Prostate gland (tissue), 2 donors: Measurements from ENCODE around the gene GRK4. TPM values are rescaled to one million over a fixed set of nuclear protein-coding genes. Genes with fewer than 3 reads are reported as not detected.
A peak's percentile ranks its signal among the peaks of the same experiment; 100 is the strongest.

ENCODE experiments used
- DNase-seq: peaks from one replicate; pipeline ENCODE4 v3.0.0-alpha.2; 2019; ENCODE audit warnings: low spot score
- H3K27ac ChIP-seq, 2 donors: fragments of 200-600 bp; sonication (generic); 2 replicates each; pipeline ENCODE4 v1.5.1; 2017 to 2019
- H3K27me3 ChIP-seq: fragments of 200-600 bp; sonication (generic); replicated peaks from 2 replicates; pipeline ENCODE4 v1.5.1; 2019; ENCODE audit not compliant: insufficient read depth
- H3K36me3 ChIP-seq, 2 donors: fragments of 200-600 bp; sonication (generic); 1 replicate in 1 of 2; 2 replicates in 1 of 2; pipeline versions ENCODE4 v1.5.1 to v1.8.1; 2017 to 2019
- H3K4me1 ChIP-seq: fragments of 200-600 bp; sonication (generic); replicated peaks from 2 replicates; pipeline ENCODE4 v1.5.1; 2019
- H3K4me3 ChIP-seq, 2 donors: fragments of 200-600 bp; sonication (generic); 2 replicates each; pipeline ENCODE4 v1.5.1; 2017 to 2019
- H3K9me3 ChIP-seq: fragments of 200-600 bp; sonication (generic); 2 replicates; pipeline ENCODE4 v1.5.1; 2017
- POLR2A ChIP-seq: fragments of 450-650 bp; IDR thresholded peaks from one replicate; pipeline ENCODE4 v1.6.1; 2016; ENCODE audit warnings: antibody characterized with exemption, mild to moderate bottlenecking
- POLR2AphosphoS5 ChIP-seq: sonication (generic); formaldehyde crosslinking; IDR thresholded peaks from one replicate; pipeline ENCODE4 v1.6.1; 2017; ENCODE audit warnings: antibody characterized with exemption
- WGBS: methylation state at CpG from one replicate; pipeline ENCODE4 v1.1.5; 2018; 5-methylcytosine and 5-hydroxymethylcytosine counted together
- intact Hi-C: fragments of 100-400 bp; cut with DNase I; formaldehyde crosslinking; loops from one replicate; pipeline ENCODE4 v1.14.2; 2022
- total RNA-seq, 2 donors: library from RNA; depleted of rRNA; stranded (reverse); fragments of >200 nt; gene quantifications; one replicate each; pipeline ENCODE4 v1.1.0, GENCODE V29; 2016
- TF ChIP-seq, protein P1 (sequence below), 4 experiments: fragments of 200-600 bp in 2 of 4; fragments of 450-650 bp in 2 of 4; sonication (generic) in 2 of 4; IDR thresholded peaks; 1 replicate in 3 of 4; 2 replicates in 1 of 4; pipeline ENCODE4 v1.5.1; 2016 to 2019; ENCODE audit warnings: antibody characterized with exemption in 4 of 4, mild to moderate bottlenecking in 2 of 4, moderate library complexity in 2 of 4

GRK4 gene
- total RNA-seq, 2 donors from 2014 or later: 3.4 to 18.9 TPM

DNA sequence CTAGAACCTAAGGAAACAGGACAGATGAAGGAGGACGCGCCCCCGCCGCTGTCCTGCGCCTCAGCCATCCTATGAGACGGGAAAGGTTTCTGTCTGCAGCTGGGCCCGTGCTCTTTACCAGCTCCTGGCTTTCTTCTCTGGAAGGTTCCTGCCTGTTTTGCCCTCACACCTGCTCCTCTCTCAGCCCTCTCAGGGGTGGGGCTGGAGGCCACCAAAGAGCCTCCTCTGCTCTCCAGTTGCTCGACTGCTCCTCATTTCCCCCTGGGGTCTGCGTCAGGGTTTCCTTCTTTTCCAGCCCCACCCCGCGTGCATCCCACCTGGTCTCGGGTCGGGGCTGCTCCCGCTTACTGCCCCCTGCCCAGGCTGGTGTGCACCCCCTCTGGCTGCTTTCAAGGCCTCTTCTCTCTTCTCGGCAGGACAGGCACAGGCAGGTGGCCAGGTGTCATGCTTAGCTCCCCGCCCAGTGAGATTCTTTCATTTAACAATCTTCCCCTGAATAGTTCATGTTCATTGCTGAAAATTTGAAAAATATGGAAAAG is 106.4 kb downstream of the GRK4 start:
- no peak for DNase-seq
- Histone ChIP-seq H3K27ac (no peak overlapping the region), H3K9me3 (no peaks in the 10 kb centered on the region), H3K36me3 (no peaks in the 10 kb centered on the region), H3K4me1 (no peaks in the 10 kb centered on the region), H3K4me3 (no peak overlapping the region), H3K27me3 (no peaks in the 10 kb centered on the region)
- no peak for TF ChIP-seq POLR2A
- TF ChIP-seq, protein P1, sequence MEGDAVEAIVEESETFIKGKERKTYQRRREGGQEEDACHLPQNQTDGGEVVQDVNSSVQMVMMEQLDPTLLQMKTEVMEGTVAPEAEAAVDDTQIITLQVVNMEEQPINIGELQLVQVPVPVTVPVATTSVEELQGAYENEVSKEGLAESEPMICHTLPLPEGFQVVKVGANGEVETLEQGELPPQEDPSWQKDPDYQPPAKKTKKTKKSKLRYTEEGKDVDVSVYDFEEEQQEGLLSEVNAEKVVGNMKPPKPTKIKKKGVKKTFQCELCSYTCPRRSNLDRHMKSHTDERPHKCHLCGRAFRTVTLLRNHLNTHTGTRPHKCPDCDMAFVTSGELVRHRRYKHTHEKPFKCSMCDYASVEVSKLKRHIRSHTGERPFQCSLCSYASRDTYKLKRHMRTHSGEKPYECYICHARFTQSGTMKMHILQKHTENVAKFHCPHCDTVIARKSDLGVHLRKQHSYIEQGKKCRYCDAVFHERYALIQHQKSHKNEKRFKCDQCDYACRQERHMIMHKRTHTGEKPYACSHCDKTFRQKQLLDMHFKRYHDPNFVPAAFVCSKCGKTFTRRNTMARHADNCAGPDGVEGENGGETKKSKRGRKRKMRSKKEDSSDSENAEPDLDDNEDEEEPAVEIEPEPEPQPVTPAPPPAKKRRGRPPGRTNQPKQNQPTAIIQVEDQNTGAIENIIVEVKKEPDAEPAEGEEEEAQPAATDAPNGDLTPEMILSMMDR (IDR thresholded peaks at IDR 0.05): no peak
- no peak for TF ChIP-seq POLR2AphosphoS5
- intact Hi-C loops: no loop called here
- 69% methylated on average over 16 of the region's 16 CpGs for WGBS

DNA sequence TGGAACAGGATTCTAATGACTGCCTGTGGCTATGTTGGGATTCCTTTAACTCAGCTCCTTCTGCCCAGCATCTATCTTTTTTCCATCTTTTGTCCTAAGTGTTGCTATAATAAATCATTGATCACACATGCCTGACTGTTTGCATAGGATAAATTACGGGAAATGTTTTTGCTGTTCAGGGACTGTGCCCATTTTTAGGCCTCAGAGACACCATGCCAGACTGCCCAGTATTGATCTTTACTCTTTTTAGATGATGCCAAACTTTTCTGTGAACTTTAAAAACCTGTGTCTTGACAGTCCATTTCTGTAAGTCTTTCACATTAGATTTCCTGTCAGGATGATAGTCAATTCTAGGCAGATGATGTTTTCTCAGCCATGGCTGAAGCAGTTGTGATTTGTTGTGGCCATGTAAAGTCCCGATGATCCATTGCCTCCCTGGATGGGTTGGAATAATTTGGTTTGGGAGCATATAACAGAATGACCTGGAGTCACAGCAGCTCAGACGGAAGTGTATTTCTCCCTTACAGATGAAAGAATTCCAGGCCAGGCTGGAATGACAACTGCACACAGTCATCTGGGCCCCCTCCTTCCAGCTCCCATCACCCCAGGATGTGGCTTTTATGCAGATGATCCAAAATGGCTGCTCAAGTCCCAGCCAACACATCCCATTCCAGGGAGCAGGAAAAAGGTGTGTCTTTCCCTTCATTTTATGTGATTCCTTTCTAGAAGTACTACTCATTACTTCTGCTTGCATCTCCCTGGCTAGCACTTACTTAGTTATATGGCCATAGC is 107.5 kb downstream of the GRK4 start:
- no peak for DNase-seq
- Histone ChIP-seq H3K27me3 (no peaks in the 10 kb centered on the region), H3K36me3 (no peaks in the 10 kb centered on the region), H3K4me1 (no peaks in the 10 kb centered on the region), H3K27ac (no peak overlapping the region), H3K4me3 (no peak overlapping the region), H3K9me3 (no peaks in the 10 kb centered on the region)
- WGBS: 70% methylated on average over 3 of the region's 3 CpGs
- TF ChIP-seq POLR2AphosphoS5 (no peak), POLR2A (no peak)
- intact Hi-C loops: no loop called here

DNA sequence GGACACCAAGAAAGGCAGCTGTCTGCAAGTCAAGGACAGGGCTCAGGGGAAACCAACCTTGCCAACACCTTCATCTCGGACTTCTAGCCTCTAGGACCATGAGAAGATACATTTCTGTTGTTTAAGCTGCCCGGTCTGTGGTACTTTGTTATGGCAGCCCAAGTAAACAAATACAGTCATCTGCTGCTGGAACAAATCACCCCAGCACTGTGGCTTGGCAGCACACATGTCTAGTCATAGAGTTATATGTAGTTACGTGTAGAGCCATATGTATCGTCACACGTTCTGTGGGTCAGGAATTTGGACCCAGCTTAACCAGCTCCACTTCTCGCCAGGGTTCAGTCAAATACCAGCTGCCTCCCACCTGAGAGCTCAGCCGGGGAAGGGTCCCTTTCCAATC is 108.4 kb downstream of the GRK4 start:
- H3K4me1 ChIP-seq: no peaks in the 10 kb centered on the region
- no peaks in the 10 kb centered on the region for H3K9me3 ChIP-seq
- H3K27ac ChIP-seq: no peak overlapping the region
- 90% methylated on average over 7 of the region's 7 CpGs for WGBS
- intact Hi-C loops: no loop called here
- H3K4me3 ChIP-seq: no peak overlapping the region
- no peak for TF ChIP-seq POLR2AphosphoS5
- DNase-seq: no peak
- H3K27me3 ChIP-seq: no peaks in the 10 kb centered on the region
- no peaks in the 10 kb centered on the region for H3K36me3 ChIP-seq

DNA sequence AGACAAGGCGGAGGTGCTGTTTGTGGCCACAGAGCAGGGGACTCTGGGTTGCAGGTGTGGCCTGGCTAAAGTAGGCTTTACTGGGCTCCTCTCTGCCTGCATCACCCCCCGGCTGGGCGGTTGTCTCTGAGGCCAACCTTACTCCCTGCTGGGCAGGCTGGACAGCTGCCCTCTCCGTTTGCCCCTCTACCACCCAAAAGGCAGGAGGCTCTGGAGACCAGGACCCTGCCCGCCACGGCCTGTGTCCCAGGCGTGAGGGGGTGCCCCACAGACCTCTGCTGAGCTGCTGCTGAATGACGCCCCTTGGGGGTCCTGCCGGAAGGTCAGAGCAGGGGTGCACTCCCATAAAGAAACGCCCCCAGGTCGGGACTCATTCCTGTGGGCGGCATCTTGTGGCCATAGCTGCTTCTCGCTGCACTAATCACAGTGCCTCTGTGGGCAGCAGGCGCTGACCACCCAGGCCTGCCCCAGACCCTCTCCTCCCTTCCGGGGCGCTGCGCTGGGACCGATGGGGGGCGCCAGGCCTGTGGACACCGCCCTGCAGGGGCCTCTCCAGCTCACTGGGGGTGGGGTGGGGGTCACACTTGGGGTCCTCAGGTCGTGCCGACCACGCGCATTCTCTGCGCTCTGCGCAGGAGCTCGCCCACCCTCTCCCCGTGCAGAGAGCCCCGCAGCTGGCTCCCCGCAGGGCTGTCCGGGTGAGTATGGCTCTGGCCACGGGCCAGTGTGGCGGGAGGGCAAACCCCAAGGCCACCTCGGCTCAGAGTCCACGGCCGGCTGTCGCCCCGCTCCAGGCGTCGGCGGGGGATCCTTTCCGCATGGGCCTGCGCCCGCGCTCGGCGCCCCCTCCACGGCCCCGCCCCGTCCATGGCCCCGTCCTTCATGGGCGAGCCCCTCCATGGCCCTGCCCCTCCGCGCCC is 110.0 kb downstream of the GRK4 start:
- WGBS: 12% methylated on average over 50 of the region's 54 CpGs
- Histone ChIP-seq H3K36me3 (no peaks in the 10 kb centered on the region), H3K27me3 (no peaks in the 10 kb centered on the region), H3K9me3 (no peaks in the 10 kb centered on the region), H3K4me3 (peak overlapping the region; percentile 57 to 59), H3K27ac (peak overlapping the region; percentile 77 to 87), H3K4me1 (no peaks in the 10 kb centered on the region)
- intact Hi-C loops: no loop called here
- TF ChIP-seq POLR2A (peak; percentile 36), POLR2AphosphoS5 (no peak)
- DNase-seq: peak; percentile 15

DNA sequence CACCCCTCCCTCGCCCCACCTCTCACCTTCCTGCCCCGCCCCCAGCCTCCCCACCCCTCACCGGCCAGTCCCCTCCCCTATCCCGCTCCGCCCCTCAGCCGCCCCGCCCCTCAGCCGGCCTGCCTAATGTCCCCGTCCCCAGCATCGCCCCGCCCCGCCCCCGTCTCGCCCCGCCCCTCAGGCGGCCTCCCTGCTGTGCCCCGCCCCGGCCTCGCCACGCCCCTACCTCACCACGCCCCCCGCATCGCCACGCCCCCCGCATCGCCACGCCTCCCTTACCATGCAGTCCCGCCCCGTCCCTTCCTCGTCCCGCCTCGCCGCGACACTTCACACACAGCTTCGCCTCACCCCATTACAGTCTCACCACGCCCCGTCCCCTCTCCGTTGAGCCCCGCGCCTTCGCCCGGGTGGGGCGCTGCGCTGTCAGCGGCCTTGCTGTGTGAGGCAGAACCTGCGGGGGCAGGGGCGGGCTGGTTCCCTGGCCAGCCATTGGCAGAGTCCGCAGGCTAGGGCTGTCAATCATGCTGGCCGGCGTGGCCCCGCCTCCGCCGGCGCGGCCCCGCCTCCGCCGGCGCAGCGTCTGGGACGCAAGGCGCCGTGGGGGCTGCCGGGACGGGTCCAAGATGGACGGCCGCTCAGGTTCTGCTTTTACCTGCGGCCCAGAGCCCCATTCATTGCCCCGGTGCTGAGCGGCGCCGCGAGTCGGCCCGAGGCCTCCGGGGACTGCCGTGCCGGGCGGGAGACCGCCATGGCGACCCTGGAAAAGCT is 110.9 kb downstream of the GRK4 start, which contains the start of the genes HTT and HTT-AS:
Gene HTT, plus strand, starts transcription at position 604 of the 768 bp plus-strand sequence. Its CDS starts 145 bp downstream, at position 749.
Gene HTT-AS, minus strand, starts transcription at position 461 of the 768 bp plus-strand sequence.
- peak within 1 kb of the TSS; percentile 59 to 91 for H3K4me3 ChIP-seq
- intact Hi-C loops: no loop called here
- peak within 1 kb of the TSS; percentile 87 to 92 for H3K27ac ChIP-seq
- WGBS: 2% methylated on average over 27 of the region's 81 CpGs
- H3K4me1 ChIP-seq: no peaks in the 10 kb centered on the region
- no peaks in the 10 kb centered on the region for H3K36me3 ChIP-seq
- no peaks in the 10 kb centered on the region for H3K9me3 ChIP-seq
- TF ChIP-seq POLR2AphosphoS5 (peak; percentile 71), POLR2A (peak; percentile 90)
- TF ChIP-seq, protein P1 (IDR thresholded peaks at IDR 0.05): peak in 2 of 4 experiments; percentile 39 to 54
- no peaks in the 10 kb centered on the region for H3K27me3 ChIP-seq
- peak; percentile 95 for DNase-seq
